ENCODE measurements around the gene NOTUM. TPM values are rescaled to one million over a fixed set of nuclear protein-coding genes. Genes with fewer than 3 reads are reported as not detected.

NOTUM gene
- total RNA-seq, 4 donors from 2014 or later = 1.7 to 1.8 (median 1.7) TPM; not detected in 1

DNA sequence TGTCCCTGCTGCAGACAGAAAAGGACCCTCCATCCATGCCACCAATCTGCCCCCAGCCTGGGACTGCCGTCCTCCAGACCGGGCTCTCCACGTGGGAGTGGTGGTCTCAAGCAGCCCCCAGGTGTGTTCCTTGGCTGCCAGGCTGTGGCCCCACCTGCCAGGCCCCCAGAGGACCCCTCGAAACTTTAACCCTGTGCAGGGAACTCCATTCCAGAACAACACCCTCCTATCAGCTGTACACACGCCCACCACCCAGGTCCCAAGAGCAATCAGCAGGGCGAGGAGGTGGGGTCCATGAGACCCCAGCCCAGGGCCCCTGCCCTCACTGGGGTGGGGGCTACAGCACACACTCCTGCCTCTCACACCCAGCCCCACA is 25.3 kb downstream of the NOTUM start:
- no peaks in the 10 kb centered on the region for H3K36me3 ChIP-seq
- TF ChIP-seq, protein P1, sequence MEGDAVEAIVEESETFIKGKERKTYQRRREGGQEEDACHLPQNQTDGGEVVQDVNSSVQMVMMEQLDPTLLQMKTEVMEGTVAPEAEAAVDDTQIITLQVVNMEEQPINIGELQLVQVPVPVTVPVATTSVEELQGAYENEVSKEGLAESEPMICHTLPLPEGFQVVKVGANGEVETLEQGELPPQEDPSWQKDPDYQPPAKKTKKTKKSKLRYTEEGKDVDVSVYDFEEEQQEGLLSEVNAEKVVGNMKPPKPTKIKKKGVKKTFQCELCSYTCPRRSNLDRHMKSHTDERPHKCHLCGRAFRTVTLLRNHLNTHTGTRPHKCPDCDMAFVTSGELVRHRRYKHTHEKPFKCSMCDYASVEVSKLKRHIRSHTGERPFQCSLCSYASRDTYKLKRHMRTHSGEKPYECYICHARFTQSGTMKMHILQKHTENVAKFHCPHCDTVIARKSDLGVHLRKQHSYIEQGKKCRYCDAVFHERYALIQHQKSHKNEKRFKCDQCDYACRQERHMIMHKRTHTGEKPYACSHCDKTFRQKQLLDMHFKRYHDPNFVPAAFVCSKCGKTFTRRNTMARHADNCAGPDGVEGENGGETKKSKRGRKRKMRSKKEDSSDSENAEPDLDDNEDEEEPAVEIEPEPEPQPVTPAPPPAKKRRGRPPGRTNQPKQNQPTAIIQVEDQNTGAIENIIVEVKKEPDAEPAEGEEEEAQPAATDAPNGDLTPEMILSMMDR (IDR thresholded peaks at IDR 0.05 in 4 of 5, conservative IDR thresholded peaks at IDR 0.05 in 1 of 5) = no peak
- TF ChIP-seq POLR2A (IDR thresholded peaks at IDR 0.05) = no peak
- no peak overlapping the region for H3K27ac ChIP-seq
- no peak for DNase-seq
- H3K27me3 ChIP-seq = no peaks in the 10 kb centered on the region
- no peaks in the 10 kb centered on the region for H3K9me3 ChIP-seq
- ATAC-seq = no peak
- H3K4me1 ChIP-seq = peaks cover 28 to 34% of the 10 kb centered on the region in 2 donors
- intact Hi-C loops (cut with DNase I; ENCODE audit: low total_unique reads) (loop anchor here (5.0 kb wide), 1 partner anchor 362 kb away; no protein-coding TSS in a partner anchor), in situ Hi-C loops (cut with MboI; ENCODE audit: low sequenced_read_pairs in 4 of 4) (no loop called here)
- H3K4me3 ChIP-seq = no peak overlapping the region

DNA sequence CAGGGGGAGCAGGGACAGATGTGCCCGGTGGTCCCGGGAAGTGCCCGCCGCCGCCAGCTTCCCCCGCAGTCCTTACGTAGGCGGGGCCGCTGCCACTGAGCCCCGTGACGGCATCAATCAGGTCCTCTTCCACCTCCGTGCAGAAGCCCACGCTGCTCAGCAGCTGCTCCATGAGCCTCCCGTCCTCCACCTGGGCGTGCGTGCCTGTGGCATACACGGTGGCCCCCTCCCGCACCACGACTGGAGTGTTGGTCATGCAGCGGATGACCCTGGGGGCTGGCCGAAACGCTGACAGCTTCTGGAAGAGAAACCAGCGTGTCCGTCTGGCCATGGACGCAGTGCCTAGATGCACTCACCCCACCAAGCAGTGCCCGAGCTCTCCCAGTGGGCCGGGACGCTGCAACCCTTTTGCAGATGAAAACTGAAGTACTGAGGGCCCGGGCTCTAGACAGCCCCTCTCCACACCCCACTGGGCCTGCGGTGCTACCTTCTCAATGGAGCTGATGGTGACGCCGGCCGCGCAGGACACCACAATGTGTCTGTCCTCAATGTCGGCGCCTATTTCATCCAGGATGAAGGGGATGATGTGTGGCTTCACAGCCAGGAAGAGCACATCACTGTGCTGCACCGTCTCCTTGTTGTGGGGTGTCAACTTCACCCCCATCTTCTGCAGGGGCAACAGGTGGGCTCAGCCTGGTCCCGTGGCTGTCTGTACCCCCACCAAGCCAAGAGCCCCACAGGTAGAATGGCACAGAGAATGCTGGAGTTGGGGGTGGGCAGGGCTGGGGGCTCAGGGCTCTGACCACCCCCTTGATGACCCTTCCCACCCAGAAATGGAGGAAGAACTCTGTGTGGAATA is 25.9 kb downstream of the NOTUM start:
- peaks cover 28% of the 10 kb centered on the region in 2 donors for H3K4me1 ChIP-seq
- H3K36me3 ChIP-seq = no peaks in the 10 kb centered on the region
- no peak for DNase-seq
- TF ChIP-seq POLR2A (IDR thresholded peaks at IDR 0.05) = no peak
- TF ChIP-seq, protein P1 (IDR thresholded peaks at IDR 0.05 in 4 of 5, conservative IDR thresholded peaks at IDR 0.05 in 1 of 5) = no peak
- H3K27ac ChIP-seq = no peak overlapping the region
- ATAC-seq = no peak
- no peaks in the 10 kb centered on the region for H3K9me3 ChIP-seq
- intact Hi-C loops (cut with DNase I; ENCODE audit: low total_unique reads) = loop anchor here (5.0 kb wide), 1 partner anchor 362 kb away; no protein-coding TSS in a partner anchor
- in situ Hi-C loops (cut with MboI; ENCODE audit: low sequenced_read_pairs in 4 of 4) = no loop called here
- no peaks in the 10 kb centered on the region for H3K27me3 ChIP-seq
- no peak overlapping the region for H3K4me3 ChIP-seq

DNA sequence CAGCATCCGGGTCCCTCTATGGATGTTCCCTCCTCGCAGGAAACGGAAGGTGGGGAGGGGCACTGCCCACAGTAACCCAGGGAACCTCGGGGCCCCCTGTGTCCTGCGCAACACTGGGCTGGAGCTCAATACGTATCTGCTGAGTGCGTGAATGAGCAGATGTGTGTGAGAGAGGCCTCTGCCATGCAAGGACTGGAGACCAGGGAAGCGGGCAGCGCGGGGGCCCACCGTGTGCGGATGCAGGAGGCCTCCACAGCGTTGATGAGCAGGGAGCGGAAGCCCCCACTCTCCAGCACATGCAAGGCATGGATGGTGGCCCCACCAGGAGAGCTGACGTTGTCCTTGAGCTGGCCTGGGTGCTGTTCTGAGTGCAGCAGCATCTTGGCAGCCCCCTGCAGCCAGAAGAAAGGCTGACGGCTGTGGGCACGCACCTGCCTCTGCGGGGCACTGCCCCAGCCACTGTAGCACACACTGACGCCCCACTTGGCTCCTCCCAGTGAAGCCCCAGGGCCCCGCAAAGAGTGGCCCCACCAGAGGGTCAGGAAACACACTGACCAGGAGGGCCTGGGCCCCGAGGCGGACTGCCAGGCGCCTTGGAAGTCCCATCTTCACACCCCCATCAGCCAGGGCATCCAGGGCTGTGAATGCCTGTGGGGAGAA is 26.8 kb downstream of the NOTUM start:
- Histone ChIP-seq H3K27ac (no peak overlapping the region), H3K4me3 (no peak overlapping the region), H3K27me3 (no peaks in the 10 kb centered on the region), H3K4me1 (peaks cover 20 to 22% of the 10 kb centered on the region in 2 donors), H3K36me3 (no peaks in the 10 kb centered on the region), H3K9me3 (no peaks in the 10 kb centered on the region)
- DNase-seq (no peak), ATAC-seq (no peak)
- in situ Hi-C loops (cut with MboI; ENCODE audit: low sequenced_read_pairs in 4 of 4) = no loop called here
- TF ChIP-seq POLR2A (IDR thresholded peaks at IDR 0.05) = no peak
- TF ChIP-seq, protein P1 (IDR thresholded peaks at IDR 0.05 in 4 of 5, conservative IDR thresholded peaks at IDR 0.05 in 1 of 5) = no peak
- intact Hi-C loops (cut with DNase I; ENCODE audit: low total_unique reads) = no loop called here

DNA sequence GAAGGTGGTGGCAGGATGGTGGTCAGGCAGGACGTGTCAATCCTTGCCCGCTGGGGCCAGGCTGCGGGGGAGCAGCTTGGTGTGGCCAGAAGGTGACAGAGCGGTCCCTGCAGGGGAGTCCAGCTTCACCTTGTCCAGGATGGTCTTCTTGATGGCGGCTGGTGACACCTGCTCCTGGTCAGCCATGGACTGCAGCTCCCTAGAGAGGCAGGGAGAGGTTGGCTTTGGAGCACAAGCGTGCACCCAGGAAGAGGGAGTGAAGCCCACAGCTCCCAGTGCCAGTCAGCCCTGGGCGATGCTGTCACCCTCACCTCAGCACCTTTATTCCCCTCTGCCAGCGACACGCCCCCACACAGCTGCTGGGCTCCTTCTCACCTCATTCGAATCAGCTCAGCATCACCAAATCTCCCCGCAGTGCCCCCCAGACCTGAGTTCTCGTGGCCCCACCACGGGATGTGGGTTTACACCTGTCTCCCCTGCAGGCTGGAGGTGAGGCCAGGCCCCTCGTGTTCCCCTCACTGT is 27.7 kb downstream of the NOTUM start:
- intact Hi-C loops (cut with DNase I; ENCODE audit: low total_unique reads) (no loop called here), in situ Hi-C loops (cut with MboI; ENCODE audit: low sequenced_read_pairs in 4 of 4) (no loop called here)
- DNase-seq = no peak
- Histone ChIP-seq H3K27me3 (peaks cover 0 to under 1% (median 0%) of the 10 kb centered on the region in 3 donors), H3K4me1 (peaks cover 15 to 18% of the 10 kb centered on the region in 2 donors), H3K9me3 (no peaks in the 10 kb centered on the region), H3K27ac (no peak overlapping the region), H3K36me3 (no peaks in the 10 kb centered on the region), H3K4me3 (no peak overlapping the region)
- TF ChIP-seq, protein P1 (IDR thresholded peaks at IDR 0.05 in 4 of 5, conservative IDR thresholded peaks at IDR 0.05 in 1 of 5) = no peak
- TF ChIP-seq POLR2A (IDR thresholded peaks at IDR 0.05) = no peak
- no peak for ATAC-seq

All from gastrocnemius medialis (tissue), 4 donors.